H1 (cell line): ENCODE results near the gene C17orf107. TPM values are rescaled to one million over a fixed set of nuclear protein-coding genes. Genes with fewer than 3 reads are reported as not detected.

Source experiments
- CTCF ChIA-PET: fragments of 300-600 bp; sonication (Branson Sonifier 250); formaldehyde crosslinking; loops from one replicate; lab custom pipeline; 2021; ENCODE audit not compliant: partially characterized antibody; lab: Charles Lee
- POLR2A ChIA-PET: fragments of 300-600 bp; sonication (Branson Sonifier 250); formaldehyde crosslinking; loops from one replicate; lab custom pipeline; 2021; ENCODE audit warnings: inconsistent platforms; ENCODE audit not compliant: partially characterized antibody; lab: Charles Lee
- DNase-seq, 2 experiments: peaks; one replicate each; pipeline versions ENCODE4 v3.0.0 to v3.0.0-alpha.2; 2010 to 2022; ENCODE audit warnings: low spot score in 2 of 2, low read depth in 1 of 2, mixed read lengths in 1 of 2
- FAIRE-seq: peaks from 2 replicates; lab custom pipeline; 2011; peaks lifted over from hg19 to GRCh38; lab: Jason Lieb, UNC
- H2AFZ ChIP-seq: 2 replicates; pipeline ENCODE4 v1.8.1; 2012; ENCODE audit warnings: low read length, inconsistent platforms
- H2AK5ac ChIP-seq: 2 replicates; pipeline ENCODE4 v1.6.1; 2013; ENCODE audit warnings: low read depth, low read length
- H2BK120ac ChIP-seq: replicated peaks from 2 replicates; pipeline ENCODE3; 2013; ENCODE audit warnings: low read depth, low read length, inconsistent platforms
- H2BK12ac ChIP-seq: 2 replicates; pipeline ENCODE4 v1.6.1; 2013; ENCODE audit warnings: low read depth, low read length
- H2BK15ac ChIP-seq: 2 replicates; pipeline ENCODE4 v1.6.1; 2013; ENCODE audit warnings: low read length
- H2BK20ac ChIP-seq: 2 replicates; pipeline ENCODE4 v1.6.1; 2013; ENCODE audit warnings: low read length
- H2BK5ac ChIP-seq: 2 replicates; pipeline ENCODE4 v1.6.1; 2013; ENCODE audit warnings: low read depth, low read length
- H3K14ac ChIP-seq: 2 replicates; pipeline ENCODE4 v1.6.1; 2013; ENCODE audit warnings: inconsistent platforms; ENCODE audit not compliant: insufficient read length
- H3K18ac ChIP-seq: 2 replicates; pipeline ENCODE4 v1.6.1; 2013; ENCODE audit warnings: low read length; ENCODE audit errors: extremely low read depth
- H3K23ac ChIP-seq: 2 replicates; pipeline ENCODE4 v1.6.1; 2013; ENCODE audit warnings: inconsistent platforms; ENCODE audit not compliant: insufficient read length
- H3K23me2 ChIP-seq: 2 replicates; pipeline ENCODE4 v1.6.1; 2013; ENCODE audit warnings: low read depth, low read length
- H3K27ac ChIP-seq: 2 replicates; pipeline ENCODE4 v1.6.1; 2011; ENCODE audit warnings: low read depth, low read length, inconsistent platforms
- H3K27me3 ChIP-seq, 4 experiments: replicated peaks in 1 of 4; 1 replicate in 1 of 4; 2 replicates in 3 of 4; pipeline versions ENCODE4 v1.6.1 to v1.8.1; 2011 to 2013; ENCODE audit warnings: low read length in 3 of 4, mild to moderate bottlenecking in 3 of 4, inconsistent platforms in 2 of 4, mixed read lengths in 2 of 4, moderate library complexity in 1 of 4; ENCODE audit not compliant: control insufficient read depth in 3 of 4, insufficient read depth in 3 of 4; ENCODE audit errors: extremely low read depth in 1 of 4
- H3K36me3 ChIP-seq, 4 experiments: 2 replicates each; pipeline versions ENCODE4 v1.6.1 to v1.8.1; 2011 to 2013; ENCODE audit warnings: mild to moderate bottlenecking in 4 of 4, low read length in 3 of 4, moderate library complexity in 2 of 4, control low read depth in 1 of 4, inconsistent platforms in 1 of 4; ENCODE audit not compliant: insufficient read depth in 4 of 4, control insufficient read depth in 2 of 4
- H3K4ac ChIP-seq: replicated peaks from 2 replicates; pipeline ENCODE3; 2013; ENCODE audit warnings: low read length, low read depth, mixed read lengths, inconsistent platforms; ENCODE audit not compliant: insufficient read length
- H3K4me1 ChIP-seq, 4 experiments: replicated peaks in 1 of 4; 1 replicate in 1 of 4; 2 replicates in 3 of 4; pipeline versions ENCODE4 v1.6.1 to v1.8.1; 2011 to 2013; ENCODE audit warnings: low read length in 3 of 4, inconsistent platforms in 2 of 4, mixed read lengths in 1 of 4; ENCODE audit not compliant: insufficient read depth in 4 of 4, control insufficient read depth in 3 of 4
- H3K4me2 ChIP-seq, 2 experiments: 2 replicates each; pipeline versions ENCODE4 v1.6.1 to v1.8.1; 2011 to 2013; ENCODE audit warnings: low read depth in 2 of 2, low read length in 2 of 2, control low read depth in 1 of 2, inconsistent platforms in 1 of 2, mild to moderate bottlenecking in 1 of 2; ENCODE audit not compliant: insufficient read depth in 1 of 2
- H3K4me3 ChIP-seq, 4 experiments: fragments of 200-600, 300-600 bp in 1 of 4; sonication (generic), shearing (Covaris generic), sonication (Bioruptor Twin) in 1 of 4; 2 replicates each; pipeline versions ENCODE4 v1.5.1 to v1.8.1; 2011 to 2016; ENCODE audit warnings: low read length in 4 of 4, low read depth in 3 of 4, control low read depth in 2 of 4, inconsistent platforms in 2 of 4, mild to moderate bottlenecking in 2 of 4, mixed read lengths in 1 of 4, moderate library complexity in 1 of 4; ENCODE audit not compliant: insufficient read depth in 2 of 4; ENCODE audit errors: extremely low read depth in 1 of 4
- H3K56ac ChIP-seq: replicated peaks from 2 replicates; pipeline ENCODE3; 2013; ENCODE audit warnings: low read depth, mild to moderate bottlenecking, mixed read lengths, low read length, inconsistent platforms; ENCODE audit not compliant: insufficient read length
- H3K79me1 ChIP-seq: 2 replicates; pipeline ENCODE4 v1.6.1; 2013; ENCODE audit warnings: low read depth, low read length, control low read depth
- H3K79me2 ChIP-seq, 2 experiments: 2 replicates each; pipeline versions ENCODE4 v1.6.1 to v1.8.1; 2012 to 2013; ENCODE audit warnings: low read length in 2 of 2, mild to moderate bottlenecking in 2 of 2, inconsistent platforms in 1 of 2; ENCODE audit not compliant: insufficient read depth in 2 of 2, control insufficient read depth in 1 of 2
- H3K9ac ChIP-seq, 4 experiments: replicated peaks in 1 of 4; 1 replicate in 1 of 4; 2 replicates in 3 of 4; pipeline versions ENCODE4 v1.6.1 to v1.8.1; 2011 to 2013; ENCODE audit warnings: low read depth in 3 of 4, low read length in 3 of 4, control low read depth in 2 of 4, mild to moderate bottlenecking in 2 of 4, moderate library complexity in 2 of 4, inconsistent platforms in 1 of 4; ENCODE audit errors: extremely low read depth in 1 of 4
- H3K9me3 ChIP-seq, 2 experiments: 2 replicates each; pipeline versions ENCODE4 v1.6.1 to v1.8.1; 2012 to 2013; ENCODE audit warnings: mild to moderate bottlenecking in 2 of 2, moderate library complexity in 2 of 2, control low read depth in 1 of 2, inconsistent platforms in 1 of 2, low read depth in 1 of 2, low read length in 1 of 2, mixed read lengths in 1 of 2; ENCODE audit not compliant: insufficient read depth in 2 of 2
- H4K20me1 ChIP-seq, 2 experiments: replicated peaks in 1 of 2; 2 replicates each; pipeline versions ENCODE3 to v1.8.1; 2011 to 2013; ENCODE audit warnings: inconsistent platforms in 2 of 2, low read length in 2 of 2, mild to moderate bottlenecking in 1 of 2; ENCODE audit not compliant: insufficient read depth in 2 of 2, control insufficient read depth in 1 of 2
- H4K5ac ChIP-seq: 2 replicates; pipeline ENCODE4 v1.6.1; 2013; ENCODE audit warnings: low read length, low read depth, mixed read lengths, inconsistent platforms; ENCODE audit not compliant: insufficient read length
- H4K8ac ChIP-seq: 2 replicates; pipeline ENCODE4 v1.8.0; 2013; ENCODE audit warnings: mild to moderate bottlenecking, moderate library complexity, low read length, inconsistent platforms; ENCODE audit not compliant: insufficient read depth; ENCODE audit errors: extremely low read depth
- H4K91ac ChIP-seq: replicated peaks from 2 replicates; pipeline ENCODE3; 2013; ENCODE audit warnings: low read length, mixed read lengths, inconsistent platforms; ENCODE audit not compliant: insufficient read length
- CHD2 ChIP-seq: IDR thresholded peaks from 2 replicates; pipeline ENCODE4 v1.6.1; 2012; ENCODE audit warnings: low read length, improper control_type of control experiment
- CTCF ChIP-seq, 3 experiments: IDR thresholded peaks; 1 replicate in 2 of 3; 2 replicates in 1 of 3; pipeline versions ENCODE4 v1.5.1 to v1.6.1; 2011; ENCODE audit warnings: low read length in 3 of 3, mild to moderate bottlenecking in 3 of 3, inconsistent platforms in 2 of 3, low read depth in 1 of 3, moderate library complexity in 1 of 3; ENCODE audit not compliant: insufficient read depth in 1 of 3; ENCODE audit errors: control extremely low read depth in 1 of 3
- GTF2F1 ChIP-seq: IDR thresholded peaks from 2 replicates; pipeline ENCODE4 v1.6.1; 2012; ENCODE audit warnings: low read depth, low read length, improper control_type of control experiment, borderline replicate concordance
- HDAC6 ChIP-seq: IDR thresholded peaks from one replicate; pipeline ENCODE4 v1.7.1; 2012; ENCODE audit warnings: low read depth, mild to moderate bottlenecking, inconsistent platforms, low read length, moderate library complexity
- POLR2A ChIP-seq, 2 experiments: IDR thresholded peaks; 1 replicate in 1 of 2; 2 replicates in 1 of 2; pipeline ENCODE4 v1.6.1; 2011; ENCODE audit warnings: low read depth in 2 of 2, low read length in 2 of 2, mild to moderate bottlenecking in 2 of 2; ENCODE audit errors: control extremely low read depth in 1 of 2
- SIRT6 ChIP-seq: IDR thresholded peaks from one replicate; pipeline ENCODE4 v1.7.1; 2012; ENCODE audit warnings: low read length, inconsistent platforms
- SIX5 ChIP-seq: IDR thresholded peaks from 2 replicates; pipeline ENCODE4 v1.6.1; 2011; ENCODE audit warnings: mild to moderate bottlenecking, low read depth, low read length
- SP4 ChIP-seq: IDR thresholded peaks from 2 replicates; pipeline ENCODE4 v1.6.1; 2012; ENCODE audit warnings: low read length, inconsistent platforms
- TAF1 ChIP-seq: IDR thresholded peaks from 2 replicates; pipeline ENCODE4 v1.6.1; 2011; ENCODE audit warnings: mild to moderate bottlenecking, low read depth, low read length
- TBP ChIP-seq: IDR thresholded peaks from 2 replicates; pipeline ENCODE4 v1.6.1; 2011; ENCODE audit warnings: low read depth, low read length, improper control_type of control experiment
- WGBS, 2 experiments: shearing (Covaris generic) in 1 of 2; methylation state at CpG; one replicate each; pipeline versions ENCODE4 v1.1.6 to v1.1.7; 2013 to 2015; ENCODE audit warnings: low lambda C conversion rate in 2 of 2, mixed read lengths in 2 of 2, inconsistent platforms in 1 of 2, low coverage in 1 of 2, missing lambda C conversion rate in 1 of 2; ENCODE audit not compliant: insufficient replicate concordance in 2 of 2, insufficient coverage in 1 of 2, insufficient read length in 1 of 2; ENCODE audit errors: extremely low coverage in 1 of 2, missing lambda C conversion rate in 1 of 2; 5-methylcytosine and 5-hydroxymethylcytosine counted together
- polyA plus RNA-seq, 7 experiments: library from polyadenylated mRNA; depleted of rRNA in 3 of 7; stranded (reverse) in 5 of 7; unstranded in 2 of 7; fragments of >200 nt in 5 of 7; fragments of 200-250 nt in 2 of 7; gene quantifications; 1 replicate in 5 of 7; 2 replicates in 1 of 7; 4 replicates in 1 of 7; pipeline versions ENCODE4 v1.2.1 to v1.2.3, GENCODE V29; 2011 to 2013; ENCODE audit warnings: missing spikeins in 2 of 7, mixed read lengths in 2 of 7
- total RNA-seq: library from RNA; stranded (reverse); fragmentation: NEBNext Ultra II Directional; extraction: Animal tissue kit (Norgen Biotek cat#: 25700); gene quantifications from 2 replicates; pipeline ENCODE4 v1.2.1, GENCODE V29; 2021

C17orf107 gene
- total and polyA plus RNA-seq, 2 of the 8 experiments (the other 6 are each of a cell fraction or from before 2014, with no cell fraction given): 0.39 to 0.45 TPM

- Histone ChIP-seq H2BK120ac (peak overlapping the region; percentile 68), H3K4me1 (peaks cover 13 to 37% (median 29%) of the 10 kb centered on the region in 4 experiments), H4K5ac (no peak overlapping the region), H3K23ac (no peak overlapping the region), H4K20me1 (no peaks in the 10 kb centered on the region), H2BK12ac (0 out of 2 replicates have a peak overlapping the region, but pooled peaks have one; percentile 29), H2AFZ (no peak overlapping the region), H2BK15ac (peak overlapping the region; percentile 76; the same call in 1 of the 2 replicates), H3K56ac (no peak overlapping the region), H3K36me3 (no peaks in the 10 kb centered on the region; a peak in 1 of 8 replicates), H3K4me2 (no peak overlapping the region; a peak in 1 of 4 replicates), H2BK5ac (no peak overlapping the region), H3K27me3 (no peaks in the 10 kb centered on the region), H3K18ac (peak overlapping the region; percentile 22; the same call in 1 of the 2 replicates), H3K79me2 (peaks cover 4 to 56% of the 10 kb centered on the region in 2 experiments), H3K4ac (peak overlapping the region; percentile 83), H3K14ac (no peak overlapping the region), H3K79me1 (peaks cover 15% of the 10 kb centered on the region), H3K9ac (no peak overlapping the region), H3K27ac (no peak overlapping the region), H3K9me3 (no peaks in the 10 kb centered on the region), H2BK20ac (no peak overlapping the region), H4K91ac (peak overlapping the region; percentile 50), H3K23me2 (peaks cover 7% of the 10 kb centered on the region; the same call in 1 of the 2 replicates), H3K4me3 (no peak overlapping the region), H4K8ac (no peak overlapping the region), H2AK5ac (peak overlapping the region; percentile 32; the same call in 1 of the 2 replicates)
- DNase-seq (no peak), FAIRE-seq (no peak)
- ChIA-PET CTCF (interaction anchor here (0.7 to 1.4 kb wide), 4 partner anchors 11 to 71 kb away, joined by 3 to 5 read pairs (median 3); no protein-coding TSS in a partner anchor), POLR2A (interaction anchor here (1.0 to 3.1 kb wide), 9 partner anchors 9 to 75 kb away, joined by 3 to 15 read pairs (median 3); partner anchors contain the start of gene PLD2)
- WGBS, 2 experiments: 92% methylated on average over 2 of the region's 2 CpGs; no CpG with 5 or more reads in 1 of the 2 experiments
- no peak for TF ChIP-seq TAF1
- TF ChIP-seq CTCF (IDR thresholded peaks at IDR 0.05; ENCODE audit: control extremely low read depth in 1 of 3, insufficient read depth in 1 of 3, low read depth in 1 of 3, low read length in 3 of 3): no peak
- no peak for TF ChIP-seq SIRT6
- no peak for TF ChIP-seq CHD2
- no peak for TF ChIP-seq GTF2F1
- no peak for TF ChIP-seq SP4
- TF ChIP-seq TBP: no peak
- no peak for TF ChIP-seq POLR2A (IDR thresholded peaks at IDR 0.05; ENCODE audit: control extremely low read depth in 1 of 2, low read depth in 2 of 2, low read length in 2 of 2)
- no peak for TF ChIP-seq HDAC6
- TF ChIP-seq SIX5: no peak
Measured at GRCh38 chr17:4850246-4850645, 49.1 kb upstream of the C17orf107 start.
